Omental fat pad (tissue), 4 donors: ENCODE data around the gene AADAC. TPM values are rescaled to one million over a fixed set of nuclear protein-coding genes. Genes with fewer than 3 reads are reported as not detected.

Source experiments
- ATAC-seq: fragments of 150-250 bp; one replicate; pipeline ENCODE4 v1.9.1; 2016; ENCODE audit warnings: mild to moderate bottlenecking, moderate library complexity; ENCODE audit not compliant: low FRiP score
- DNase-seq: peaks from one replicate; pipeline ENCODE4 v3.0.0-alpha.2; 2019; ENCODE audit warnings: low spot score
- total RNA-seq, 4 donors: library from RNA; depleted of rRNA; stranded (reverse); fragments of >200 nt; gene quantifications; one replicate each; pipeline ENCODE4 v1.1.0, GENCODE V29; 2016
- TF ChIP-seq, protein P1 (sequence below), 3 donors: fragments of 450-650 bp; IDR thresholded peaks; one replicate each; pipeline ENCODE4 v1.5.1; 2016 to 2017; ENCODE audit warnings: antibody characterized with exemption in 3 of 3, mild to moderate bottlenecking in 3 of 3, moderate library complexity in 2 of 3

Gene AADAC
- total RNA-seq, 4 donors from 2014 or later = 0.95 to 22.2 (median 1.8) TPM

DNA sequence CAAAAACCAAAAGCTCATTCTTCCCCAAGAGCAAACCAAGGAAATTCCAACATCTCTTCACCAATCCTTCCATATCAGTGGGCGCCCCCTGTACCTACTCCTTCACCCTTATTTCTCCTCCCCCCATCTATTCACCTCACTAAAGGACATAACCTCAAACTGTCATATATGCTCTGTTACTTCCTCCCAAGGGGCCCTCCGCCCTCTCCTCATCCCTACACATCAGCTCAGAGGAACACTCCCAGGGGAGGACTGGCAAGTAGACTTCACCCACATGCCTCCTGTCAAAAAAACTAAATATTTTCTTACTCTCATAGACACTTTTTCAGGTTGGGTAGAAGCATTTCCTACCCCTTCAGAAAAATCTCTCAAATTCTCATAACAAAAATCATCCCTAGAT is 2.4 kb upstream of the AADAC start:
- TF ChIP-seq, protein P1, sequence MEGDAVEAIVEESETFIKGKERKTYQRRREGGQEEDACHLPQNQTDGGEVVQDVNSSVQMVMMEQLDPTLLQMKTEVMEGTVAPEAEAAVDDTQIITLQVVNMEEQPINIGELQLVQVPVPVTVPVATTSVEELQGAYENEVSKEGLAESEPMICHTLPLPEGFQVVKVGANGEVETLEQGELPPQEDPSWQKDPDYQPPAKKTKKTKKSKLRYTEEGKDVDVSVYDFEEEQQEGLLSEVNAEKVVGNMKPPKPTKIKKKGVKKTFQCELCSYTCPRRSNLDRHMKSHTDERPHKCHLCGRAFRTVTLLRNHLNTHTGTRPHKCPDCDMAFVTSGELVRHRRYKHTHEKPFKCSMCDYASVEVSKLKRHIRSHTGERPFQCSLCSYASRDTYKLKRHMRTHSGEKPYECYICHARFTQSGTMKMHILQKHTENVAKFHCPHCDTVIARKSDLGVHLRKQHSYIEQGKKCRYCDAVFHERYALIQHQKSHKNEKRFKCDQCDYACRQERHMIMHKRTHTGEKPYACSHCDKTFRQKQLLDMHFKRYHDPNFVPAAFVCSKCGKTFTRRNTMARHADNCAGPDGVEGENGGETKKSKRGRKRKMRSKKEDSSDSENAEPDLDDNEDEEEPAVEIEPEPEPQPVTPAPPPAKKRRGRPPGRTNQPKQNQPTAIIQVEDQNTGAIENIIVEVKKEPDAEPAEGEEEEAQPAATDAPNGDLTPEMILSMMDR (IDR thresholded peaks at IDR 0.05) = no peak
- DNase-seq = no peak
- ATAC-seq = no peak

DNA sequence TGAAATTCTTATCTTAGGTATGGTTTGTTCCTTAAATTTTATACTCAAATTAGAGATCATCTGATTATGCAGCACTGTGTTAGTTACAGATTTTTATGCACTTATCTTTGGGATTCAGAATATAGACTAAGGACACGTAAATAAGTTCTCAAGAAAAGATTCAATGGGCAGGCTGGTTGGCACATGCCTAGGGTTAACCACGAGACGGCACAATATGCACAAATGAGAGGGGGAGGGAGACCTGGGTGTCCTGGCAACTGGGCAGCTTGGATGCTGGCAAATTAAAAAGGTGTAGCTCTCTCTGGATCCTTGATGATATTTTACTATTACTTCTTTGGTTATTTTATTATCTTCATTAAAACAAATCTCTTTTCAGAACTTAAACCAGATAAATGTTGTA is 672 bp downstream of the AADAC start:
- no peak for ATAC-seq
- no peak for DNase-seq
- TF ChIP-seq, protein P1 (IDR thresholded peaks at IDR 0.05) = no peak

DNA sequence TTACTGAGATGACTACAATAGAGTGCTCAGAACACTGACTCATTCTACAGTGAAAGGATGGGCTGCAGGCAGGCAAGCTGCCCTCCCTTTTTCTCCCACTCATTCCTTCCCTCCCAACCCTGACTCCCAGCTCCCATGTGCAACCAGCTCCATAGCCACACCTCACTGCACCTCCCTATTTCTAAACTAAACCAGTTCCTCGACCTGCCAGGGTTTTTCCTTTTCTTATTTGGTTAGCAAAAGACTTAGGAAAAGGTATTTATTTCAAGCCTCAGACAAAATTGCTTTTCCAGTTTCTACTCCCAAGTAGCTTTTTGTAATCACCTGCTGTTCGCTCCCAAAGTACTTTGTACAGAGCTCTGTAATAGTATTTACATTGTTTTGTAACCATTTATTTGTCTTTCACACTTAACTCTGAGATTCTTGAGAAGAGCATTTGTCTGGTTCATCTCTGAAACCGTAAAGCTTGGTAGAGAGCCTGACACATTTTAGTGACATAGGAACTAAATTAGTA is 2.2 kb downstream of the AADAC start:
- TF ChIP-seq, protein P1 (IDR thresholded peaks at IDR 0.05) = no peak
- DNase-seq (no peak), ATAC-seq (peak; percentile 96)

DNA sequence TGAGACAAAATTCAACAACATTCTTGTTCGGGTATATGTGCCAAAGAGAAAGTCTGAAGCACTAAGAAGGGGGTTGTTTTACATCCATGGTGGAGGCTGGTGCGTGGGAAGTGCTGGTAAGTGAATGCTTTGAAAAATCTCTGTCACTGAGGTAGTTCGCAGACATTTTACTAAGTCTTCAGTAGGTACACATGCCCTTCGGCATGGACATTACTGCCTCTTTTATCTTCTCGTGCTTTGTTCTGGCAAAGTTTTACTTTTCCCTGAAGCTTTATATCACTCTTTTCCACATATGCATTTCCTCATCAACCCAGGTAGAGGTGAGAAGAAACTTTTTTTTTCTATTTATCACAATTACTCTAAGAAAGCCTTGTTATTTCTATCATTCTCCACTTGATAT is 3.6 kb downstream of the AADAC start:
- TF ChIP-seq, protein P1 (IDR thresholded peaks at IDR 0.05) = no peak
- ATAC-seq = no peak
- DNase-seq = no peak

DNA sequence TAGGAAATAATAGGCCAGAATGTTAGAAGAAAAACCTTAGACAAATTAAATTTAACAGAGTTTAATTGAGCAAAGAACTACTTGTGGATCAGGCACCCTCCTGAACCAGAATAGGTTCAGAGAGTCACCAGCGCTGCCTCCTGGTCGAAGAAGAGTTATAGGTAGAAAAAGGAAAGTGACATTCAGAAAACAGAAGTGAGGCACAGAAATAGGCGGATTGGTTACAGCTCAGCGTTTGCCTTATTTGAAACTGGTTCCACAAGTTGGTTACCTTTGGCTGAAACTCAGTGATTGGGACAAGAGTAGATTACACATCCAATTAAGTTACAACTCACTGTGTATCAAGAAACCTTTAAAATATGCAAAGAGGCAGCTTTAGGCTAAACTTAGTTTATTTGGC is 4.4 kb downstream of the AADAC start:
- no peak for ATAC-seq
- DNase-seq = no peak
- TF ChIP-seq, protein P1 (IDR thresholded peaks at IDR 0.05) = no peak

DNA sequence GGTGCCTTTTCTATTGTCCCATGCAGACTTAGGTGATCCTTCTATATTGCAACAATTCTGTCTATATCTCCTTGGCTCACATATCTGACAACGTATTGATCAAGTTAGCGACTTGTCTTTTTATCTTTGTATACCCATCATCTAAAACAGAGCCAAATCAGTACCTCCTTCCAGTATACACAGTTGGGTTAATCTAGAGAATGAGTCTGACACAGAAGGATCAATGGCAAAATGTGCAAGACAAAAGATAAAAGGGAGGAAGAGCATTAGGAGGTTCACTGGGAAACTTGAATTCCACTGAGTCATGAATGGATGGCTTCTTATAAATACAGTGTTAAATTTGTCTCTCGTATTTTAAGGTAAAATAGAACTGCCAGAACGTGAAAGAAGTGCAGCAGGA is 6.0 kb downstream of the AADAC start:
- TF ChIP-seq, protein P1 (IDR thresholded peaks at IDR 0.05) = no peak
- DNase-seq (no peak), ATAC-seq (no peak)

DNA sequence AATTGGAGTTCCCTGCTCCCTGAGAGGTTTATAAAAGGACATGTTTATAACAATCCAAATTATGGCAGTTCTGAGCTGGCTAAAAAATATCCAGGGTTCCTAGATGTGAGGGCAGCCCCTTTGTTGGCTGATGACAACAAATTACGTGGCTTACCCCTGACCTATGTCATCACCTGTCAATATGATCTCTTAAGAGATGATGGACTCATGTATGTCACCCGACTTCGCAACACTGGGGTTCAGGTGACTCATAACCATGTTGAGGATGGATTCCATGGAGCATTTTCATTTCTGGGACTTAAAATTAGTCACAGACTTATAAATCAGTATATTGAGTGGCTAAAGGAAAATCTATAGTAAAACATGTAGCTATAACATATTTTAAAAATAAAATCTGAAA is 13.9 kb downstream of the AADAC start:
- DNase-seq (no peak), ATAC-seq (no peak)
- TF ChIP-seq, protein P1 (IDR thresholded peaks at IDR 0.05) = no peak
